Suprapubic skin (tissue), 4 donors: Measurements from ENCODE around the gene ST6GAL1. TPM values are rescaled to one million over a fixed set of nuclear protein-coding genes. Genes with fewer than 3 reads are reported as not detected.

Experiments
- DNase-seq, 2 donors: peaks; one replicate each; pipeline ENCODE4 v3.0.0-alpha.2; 2019; ENCODE audit warnings: low spot score in 2 of 2
- H3K27ac ChIP-seq: fragments of 200-600 bp; sonication (generic); one replicate; pipeline ENCODE4 v1.5.1; 2019
- H3K27me3 ChIP-seq: fragments of 200-600 bp; sonication (generic); one replicate; pipeline ENCODE4 v1.5.1; 2019
- H3K36me3 ChIP-seq: fragments of 200-600 bp; sonication (generic); one replicate; pipeline ENCODE4 v1.5.1; 2019
- H3K4me1 ChIP-seq: fragments of 200-600 bp; sonication (generic); one replicate; pipeline ENCODE4 v1.5.1; 2019
- H3K4me3 ChIP-seq: fragments of 200-600 bp; sonication (generic); one replicate; pipeline ENCODE4 v1.5.1; 2019; ENCODE audit warnings: mild to moderate bottlenecking
- H3K9me3 ChIP-seq: fragments of 200-600 bp; sonication (generic); one replicate; pipeline ENCODE4 v1.5.1; 2019
- CTCF ChIP-seq, 2 donors: fragments of 200-600 bp in 1 of 2; fragments of 450-650 bp in 1 of 2; sonication (generic) in 1 of 2; IDR thresholded peaks; one replicate each; pipeline ENCODE4 v1.5.1; 2016 to 2019; ENCODE audit warnings: antibody characterized with exemption in 2 of 2, mild to moderate bottlenecking in 1 of 2, moderate library complexity in 1 of 2
- EP300 ChIP-seq: sonication (generic); formaldehyde crosslinking; IDR thresholded peaks from one replicate; pipeline ENCODE4 v1.6.1; 2017; ENCODE audit warnings: antibody characterized with exemption
- POLR2A ChIP-seq, 2 donors: fragments of 450-650 bp; IDR thresholded peaks; one replicate each; pipeline ENCODE4 v1.6.1; 2017; ENCODE audit warnings: antibody characterized with exemption in 2 of 2, mild to moderate bottlenecking in 2 of 2, moderate library complexity in 2 of 2
- POLR2AphosphoS5 ChIP-seq, 3 donors: sonication (generic); formaldehyde crosslinking; IDR thresholded peaks; one replicate each; pipeline ENCODE4 v1.6.1; 2017; ENCODE audit warnings: antibody characterized with exemption in 3 of 3
- WGBS: methylation state at CpG from one replicate; pipeline ENCODE4 v1.1.5; 2018; 5-methylcytosine and 5-hydroxymethylcytosine counted together
- total RNA-seq, 4 donors: library from RNA; depleted of rRNA; stranded (reverse); fragments of >200 nt; gene quantifications; one replicate each; pipeline ENCODE4 v1.1.0, GENCODE V29; 2016

The ST6GAL1 gene
- total RNA-seq, 4 donors from 2014 or later: 23.9 to 42.2 (median 31.9) TPM

GRCh38 chr3:186994000-186994955, 64.0 kb downstream of the ST6GAL1 start:
- Histone ChIP-seq H3K4me1 (no peaks in the 10 kb centered on the region), H3K4me3 (no peak overlapping the region), H3K9me3 (no peaks in the 10 kb centered on the region), H3K27me3 (no peaks in the 10 kb centered on the region), H3K27ac (no peak overlapping the region), H3K36me3 (no peaks in the 10 kb centered on the region)
- DNase-seq: no peak
- TF ChIP-seq CTCF (IDR thresholded peaks at IDR 0.05) (no peak), POLR2AphosphoS5 (IDR thresholded peaks at IDR 0.05) (no peak), EP300 (no peak), POLR2A (IDR thresholded peaks at IDR 0.05) (no peak)
- WGBS: 93% methylated on average over 11 of the region's 11 CpGs

- no peak for DNase-seq
- Histone ChIP-seq H3K36me3 (no peaks in the 10 kb centered on the region), H3K27ac (no peak overlapping the region), H3K9me3 (no peaks in the 10 kb centered on the region), H3K27me3 (no peaks in the 10 kb centered on the region), H3K4me1 (no peaks in the 10 kb centered on the region), H3K4me3 (no peak overlapping the region)
- TF ChIP-seq EP300 (no peak), CTCF (IDR thresholded peaks at IDR 0.05) (no peak), POLR2AphosphoS5 (IDR thresholded peaks at IDR 0.05) (no peak), POLR2A (IDR thresholded peaks at IDR 0.05) (no peak)
- 98% methylated on average over 6 of the region's 6 CpGs for WGBS
Observed at GRCh38 chr3:186996356-186996755, 66.0 kb downstream of the ST6GAL1 start.

DNA sequence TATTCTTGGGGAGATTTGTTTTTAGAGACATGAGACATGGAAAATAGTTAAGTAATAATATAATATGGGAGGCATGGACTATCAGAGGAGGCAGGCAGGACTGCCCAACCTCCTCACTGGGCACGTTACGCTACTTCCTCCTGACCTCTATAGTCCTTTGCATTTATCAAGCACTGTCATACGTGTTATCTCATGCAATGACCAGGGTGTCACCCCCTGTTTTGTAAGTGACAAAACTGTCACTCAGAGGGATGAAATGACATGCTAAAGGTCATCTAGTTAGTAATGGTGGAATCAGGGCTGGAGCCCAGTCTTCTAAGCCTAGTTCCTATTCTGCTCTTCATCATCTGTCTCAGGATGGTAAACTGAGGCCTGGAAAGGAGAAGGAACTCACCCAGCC, 66.7 kb downstream of the ST6GAL1 start:
- no peak for DNase-seq
- no peak overlapping the region for H3K4me3 ChIP-seq

DNA sequence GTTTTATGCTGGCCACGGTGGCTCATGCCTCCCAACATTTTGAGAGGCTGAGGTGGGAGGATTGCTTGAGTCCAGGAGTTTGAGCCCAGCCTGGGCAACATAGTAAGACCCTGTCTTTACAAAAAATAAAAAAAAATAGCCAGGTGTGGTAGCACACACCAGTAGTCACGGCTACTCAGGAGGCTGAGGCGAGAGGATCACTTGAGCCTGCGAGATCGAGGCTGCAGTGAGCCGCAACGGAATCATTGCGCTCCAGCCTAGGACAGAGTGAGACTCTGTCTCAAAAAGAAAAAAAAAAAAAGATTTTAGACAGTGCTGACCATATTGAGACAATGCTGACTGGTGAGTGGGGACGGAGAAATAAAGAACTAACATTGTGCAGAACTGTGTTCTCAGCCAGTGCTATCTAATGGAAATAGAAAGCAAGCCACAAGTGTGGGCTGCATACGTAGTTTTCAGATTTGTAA, 67.2 kb downstream of the ST6GAL1 start:
- Histone ChIP-seq H3K27ac (no peak overlapping the region), H3K27me3 (no peaks in the 10 kb centered on the region)

More for the DNA sequence above, 66.7 kb downstream of the ST6GAL1 start:
- H3K36me3 ChIP-seq: no peaks in the 10 kb centered on the region
- TF ChIP-seq CTCF (IDR thresholded peaks at IDR 0.05): no peak
- TF ChIP-seq POLR2AphosphoS5 (IDR thresholded peaks at IDR 0.05): no peak
- TF ChIP-seq POLR2A (IDR thresholded peaks at IDR 0.05): no peak
- TF ChIP-seq EP300: no peak
- H3K27me3 ChIP-seq: no peaks in the 10 kb centered on the region
- H3K27ac ChIP-seq: no peak overlapping the region
- H3K4me1 ChIP-seq: no peaks in the 10 kb centered on the region
- H3K9me3 ChIP-seq: no peaks in the 10 kb centered on the region
- 96% methylated on average over 3 of the region's 3 CpGs for WGBS

More for the DNA sequence above, 67.2 kb downstream of the ST6GAL1 start:
- 86% methylated on average over 10 of the region's 10 CpGs for WGBS
- Histone ChIP-seq H3K4me3 (no peak overlapping the region), H3K4me1 (no peaks in the 10 kb centered on the region), H3K9me3 (no peaks in the 10 kb centered on the region), H3K36me3 (no peaks in the 10 kb centered on the region)
- TF ChIP-seq EP300: no peak
- no peak for TF ChIP-seq CTCF (IDR thresholded peaks at IDR 0.05)
- no peak for TF ChIP-seq POLR2AphosphoS5 (IDR thresholded peaks at IDR 0.05)
- no peak for TF ChIP-seq POLR2A (IDR thresholded peaks at IDR 0.05)
- DNase-seq: peak in 1 of 2 donors; percentile 29
